OCI-LY3 (cell line): Measurements from ENCODE around the gene CD72.

ENCODE experiments used
- H2AFZ ChIP-seq: fragments of 200-600, 300-600 bp; shearing (Covaris generic); 2 replicates; pipeline ENCODE4 v1.6.0; 2014; ENCODE audit warnings: antibody characterized with exemption, low read depth, low read length
- H3K27ac ChIP-seq: fragments of 200-600, 300-600 bp; sonication (generic); 2 replicates; pipeline ENCODE4 v1.5.1; 2014; ENCODE audit warnings: mild to moderate bottlenecking, low read length, moderate library complexity, mixed read lengths
- H3K27me3 ChIP-seq: fragments of 200-600, 300-600 bp; sonication (generic); 2 replicates; pipeline ENCODE4 v1.6.1; 2014; ENCODE audit warnings: low read depth, low read length, mixed read lengths
- H3K36me3 ChIP-seq: fragments of 200-600, 300-600 bp; sonication (generic); replicated peaks from 2 replicates; pipeline ENCODE3; 2014; ENCODE audit warnings: low read depth, low read length, mixed read lengths
- H3K4me1 ChIP-seq: fragments of 300-600, 200-600 bp; sonication (generic); 2 replicates; pipeline ENCODE4 v1.6.1; 2014; ENCODE audit warnings: low read length, mixed read lengths
- H3K4me2 ChIP-seq: fragments of 200-600, 300-600 bp; sonication (generic); 2 replicates; pipeline ENCODE4 v1.6.1; 2014; ENCODE audit warnings: low read length, mixed read lengths
- H3K4me3 ChIP-seq: fragments of 300-600, 200-600 bp; sonication (generic); 2 replicates; pipeline ENCODE4 v1.5.1; 2014; ENCODE audit warnings: antibody characterized with exemption, mild to moderate bottlenecking, low read length, moderate library complexity
- H3K79me2 ChIP-seq: fragments of 300-600, 200-600 bp; shearing (Covaris generic); 2 replicates; pipeline ENCODE4 v1.6.1; 2014; ENCODE audit warnings: mild to moderate bottlenecking, low read length, mixed read lengths
- H3K9ac ChIP-seq: fragments of 300-600, 200-600 bp; shearing (Covaris generic); 2 replicates; pipeline ENCODE4 v1.6.0; 2014; ENCODE audit warnings: mild to moderate bottlenecking, low read length, moderate library complexity
- H3K9me3 ChIP-seq: fragments of 200-600, 300-600 bp; shearing (Covaris generic); 2 replicates; pipeline ENCODE4 v1.6.1; 2014; ENCODE audit warnings: low read length, mixed read lengths; ENCODE audit not compliant: insufficient read depth
- H4K20me1 ChIP-seq: fragments of 200-600, 300-600 bp; sonication (generic); 2 replicates; pipeline ENCODE4 v1.6.1; 2016; ENCODE audit warnings: low read length, mixed read lengths; ENCODE audit not compliant: insufficient read depth
- CTCF ChIP-seq: fragments of 200-600, 300-600 bp; sonication (generic); IDR thresholded peaks from 2 replicates; pipeline ENCODE4 v1.5.1; 2014; ENCODE audit warnings: antibody characterized with exemption, low read length, low read depth
- EZH2phosphoT487 ChIP-seq: fragments of 200-600 bp; shearing (Covaris generic); IDR thresholded peaks from 2 replicates; pipeline ENCODE4 v1.6.1; 2018; ENCODE audit warnings: antibody characterized with exemption, mixed run types, low read depth

The CD72 gene

DNA sequence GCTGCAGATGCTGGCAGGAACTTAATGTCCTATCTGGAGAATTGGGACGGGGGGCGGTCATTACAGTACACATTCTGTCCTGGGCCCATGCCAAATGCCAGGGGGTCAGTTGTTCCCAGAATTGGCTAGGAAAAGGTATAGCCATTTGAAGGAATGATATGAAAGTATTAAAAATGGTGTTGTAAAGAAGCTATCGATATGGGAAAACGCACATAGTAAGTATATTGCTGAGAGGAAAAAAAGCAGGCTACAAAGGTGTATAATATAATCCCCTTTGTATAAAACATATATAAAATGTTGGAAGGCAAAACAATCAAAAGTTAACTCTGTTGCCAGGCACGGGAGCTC lies 47.2 kb upstream of the CD72 start:
- Histone ChIP-seq H3K9me3 (no peaks in the 10 kb centered on the region), H3K36me3 (peaks cover 31% of the 10 kb centered on the region), H3K9ac (peak overlapping the region; percentile 95), H4K20me1 (no peaks in the 10 kb centered on the region), H3K27me3 (no peaks in the 10 kb centered on the region), H3K27ac (no peak overlapping the region), H3K4me1 (peaks cover 19% of the 10 kb centered on the region), H2AFZ (peak overlapping the region; percentile 75), H3K4me2 (peak overlapping the region; percentile 96), H3K79me2 (peaks cover 15% of the 10 kb centered on the region), H3K4me3 (peak overlapping the region; percentile 91)
- TF ChIP-seq EZH2phosphoT487 (no peak), CTCF (no peak)

- H3K9ac ChIP-seq: peak within 1 kb of the TSS; percentile 95
- peaks cover 15% of the 10 kb centered on the region for H3K79me2 ChIP-seq
- peak within 1 kb of the TSS; percentile 56 for H3K27ac ChIP-seq
Measured at GRCh38 chr9:35664531-35665470, 46.6 kb upstream of the CD72 start, which contains the start of gene ARHGEF39. TSS of gene ARHGEF39 (minus strand) at chr9:35665195. CDS start at chr9:35665169, 26 bp downstream.

DNA sequence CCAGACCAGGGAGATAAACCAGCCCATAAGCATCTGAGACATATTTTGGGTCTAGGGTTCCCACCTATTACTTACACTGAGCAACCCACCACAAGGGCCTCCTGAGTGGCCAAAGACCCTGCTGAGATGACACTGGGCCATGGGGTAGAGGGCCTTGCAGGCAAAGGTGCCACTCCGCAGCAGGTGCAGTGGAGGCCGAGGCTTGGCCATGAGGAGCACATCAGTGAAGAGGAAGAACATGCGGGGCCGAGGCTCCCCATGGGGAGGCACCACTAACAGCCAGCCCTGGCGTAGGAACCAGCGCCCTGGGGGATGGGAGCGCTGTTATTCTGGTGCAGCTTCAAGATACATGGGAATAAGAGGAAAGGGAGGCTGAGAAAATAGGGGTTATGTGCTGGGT lies 44.2 kb upstream of the CD72 start:
- Histone ChIP-seq H3K36me3 (peaks cover 34% of the 10 kb centered on the region), H3K4me1 (peaks cover 29% of the 10 kb centered on the region), H3K9ac (no peak overlapping the region), H3K27me3 (no peaks in the 10 kb centered on the region), H3K4me2 (no peak overlapping the region), H3K27ac (no peak overlapping the region), H2AFZ (no peak overlapping the region), H3K9me3 (no peaks in the 10 kb centered on the region), H3K79me2 (peaks cover 25% of the 10 kb centered on the region), H4K20me1 (no peaks in the 10 kb centered on the region), H3K4me3 (no peak overlapping the region)
- TF ChIP-seq CTCF: no peak
- no peak for TF ChIP-seq EZH2phosphoT487

More at GRCh38 chr9:35664531-35665470, 46.6 kb upstream of the CD72 start, which contains the start of gene ARHGEF39:
- Histone ChIP-seq H3K36me3 (peaks cover 34% of the 10 kb centered on the region), H3K9me3 (no peaks in the 10 kb centered on the region), H3K4me1 (peaks cover 19% of the 10 kb centered on the region), H2AFZ (peak within 1 kb of the TSS; percentile 75), H3K27me3 (no peaks in the 10 kb centered on the region), H3K4me3 (peak within 1 kb of the TSS; percentile 91), H3K4me2 (peak within 1 kb of the TSS; percentile 96), H4K20me1 (no peaks in the 10 kb centered on the region)
- TF ChIP-seq EZH2phosphoT487: no peak
- TF ChIP-seq CTCF: peak; percentile 40

GRCh38 chr9:35661756-35662350 lies 43.6 kb upstream of the CD72 start:
- no peak overlapping the region for H3K9ac ChIP-seq
- H3K9me3 ChIP-seq: no peaks in the 10 kb centered on the region
- H3K4me3 ChIP-seq: no peak overlapping the region
- no peak overlapping the region for H3K4me2 ChIP-seq
- H3K27me3 ChIP-seq: no peaks in the 10 kb centered on the region
- H3K4me1 ChIP-seq: peaks cover 34% of the 10 kb centered on the region
- TF ChIP-seq EZH2phosphoT487 (no peak), CTCF (no peak)
- H3K79me2 ChIP-seq: peaks cover 25% of the 10 kb centered on the region
- no peaks in the 10 kb centered on the region for H4K20me1 ChIP-seq
- no peak overlapping the region for H3K27ac ChIP-seq
- H2AFZ ChIP-seq: no peak overlapping the region
- peaks cover 34% of the 10 kb centered on the region for H3K36me3 ChIP-seq
